Naive thymus-derived CD4-positive, alpha-beta T cell (primary cell): ENCODE results near the gene DAB2IP. TPM values are rescaled to one million over a fixed set of nuclear protein-coding genes. Genes with fewer than 3 reads are reported as not detected.

Experiments
- ATAC-seq: fragments of 150-1000 bp; cut with Tn5 transposase; 2 replicates; pipeline ENCODE4 v1.10.0; 2021; ENCODE audit warnings: mild to moderate bottlenecking, moderate library complexity
- CTCF ChIA-PET: fragments of 350-600 bp; sonication (Branson Sonifier 250); formaldehyde crosslinking; loops from one replicate; lab custom pipeline; 2021; ENCODE audit warnings: antibody characterized with exemption; lab: Charles Lee
- POLR2A ChIA-PET: fragments of 350-600 bp; sonication (Branson Sonifier 250); formaldehyde crosslinking; loops from one replicate; lab custom pipeline; 2021; ENCODE audit warnings: antibody characterized with exemption, inconsistent platforms; lab: Charles Lee
- DNase-seq, 9 donors: peaks; one replicate each; pipeline versions ENCODE4 v3.0.0 to v3.0.0-alpha.2; 2020 to 2022; ENCODE audit warnings: mixed read lengths in 1 of 9
- H3K27ac ChIP-seq: one replicate; pipeline ENCODE4 v1.7.0; 2013; ENCODE audit warnings: mild to moderate bottlenecking, low read depth, low read length, moderate library complexity
- H3K27me3 ChIP-seq, 2 donors: one replicate each; pipeline ENCODE4 v1.7.0; 2013; ENCODE audit warnings: low read length in 2 of 2, mild to moderate bottlenecking in 2 of 2, moderate library complexity in 2 of 2; ENCODE audit not compliant: control insufficient read depth in 2 of 2, insufficient read depth in 2 of 2
- H3K36me3 ChIP-seq, 3 experiments: 1 replicate in 2 of 3; 2 replicates in 1 of 3; pipeline ENCODE4 v1.7.0; 2013; ENCODE audit warnings: low read length in 3 of 3, mild to moderate bottlenecking in 3 of 3, moderate library complexity in 1 of 3; ENCODE audit not compliant: insufficient read depth in 3 of 3, control insufficient read depth in 2 of 3
- H3K4me1 ChIP-seq, 2 donors: one replicate each; pipeline ENCODE4 v1.7.0; 2013; ENCODE audit warnings: low read length in 2 of 2, mild to moderate bottlenecking in 2 of 2, moderate library complexity in 1 of 2; ENCODE audit not compliant: control insufficient read depth in 2 of 2, insufficient read depth in 2 of 2
- H3K4me3 ChIP-seq: 2 replicates; pipeline ENCODE4 v1.7.0; 2013; ENCODE audit warnings: mild to moderate bottlenecking, low read length
- H3K9me3 ChIP-seq, 3 experiments: 1 replicate in 2 of 3; 2 replicates in 1 of 3; pipeline ENCODE4 v1.7.0; 2013; ENCODE audit warnings: low read length in 3 of 3; ENCODE audit not compliant: control insufficient read depth in 2 of 3
- H3K27ac Mint-ChIP-seq, 9 donors: one replicate each; pipeline ENCODE4 v1.8.0; 2020 to 2022; ENCODE audit warnings: mixed read lengths in 9 of 9, mild to moderate bottlenecking in 8 of 9, moderate library complexity in 5 of 9, inconsistent platforms in 2 of 9
- H3K27me3 Mint-ChIP-seq, 5 donors: one replicate each; pipeline ENCODE4 v1.8.0; 2021 to 2022; ENCODE audit warnings: mixed read lengths in 5 of 5, mild to moderate bottlenecking in 1 of 5
- H3K36me3 Mint-ChIP-seq, 5 donors: one replicate each; pipeline ENCODE4 v1.8.0; 2020 to 2022; ENCODE audit warnings: mixed read lengths in 5 of 5, mild to moderate bottlenecking in 3 of 5, inconsistent platforms in 1 of 5
- H3K4me1 Mint-ChIP-seq, 7 donors: one replicate each; pipeline ENCODE4 v1.8.0; 2020 to 2022; ENCODE audit warnings: mixed read lengths in 7 of 7, mild to moderate bottlenecking in 3 of 7, inconsistent platforms in 1 of 7
- H3K4me3 Mint-ChIP-seq, 10 donors: one replicate each; pipeline ENCODE4 v1.8.0; 2020 to 2022; ENCODE audit warnings: mild to moderate bottlenecking in 10 of 10, mixed read lengths in 10 of 10, moderate library complexity in 6 of 10, inconsistent platforms in 2 of 10
- H3K9me3 Mint-ChIP-seq, 11 donors: one replicate each; pipeline ENCODE4 v1.8.0; 2020 to 2022; ENCODE audit warnings: mixed read lengths in 11 of 11, mild to moderate bottlenecking in 4 of 11, inconsistent platforms in 1 of 11, moderate library complexity in 1 of 11
- intact Hi-C, 2 donors: fragments of 100-400 bp; cut with micrococcal nuclease; formaldehyde crosslinking; loops; one replicate each; pipeline ENCODE4 v1.15.1; 2023
- polyA plus RNA-seq, 2 donors: library from polyadenylated mRNA; unstranded; fragments of 300-500 nt; fragmentation: Illumina TruSeq; gene quantifications; one replicate each; pipeline ENCODE4 v1.2.3, GENCODE V29; 2021
- total RNA-seq, 6 experiments: library from RNA in 5 of 6; stranded (reverse) in 5 of 6; gene quantifications; 1 replicate in 5 of 6; 2 replicates in 1 of 6; pipeline ENCODE4 v1.2.3 and lab custom pipeline; 2021 to 2026

The DAB2IP gene
- total and polyA plus RNA-seq, 7 experiments from 2014 or later, result 0.15 TPM; not detected in 6

- no peak for ATAC-seq
- CTCF ChIA-PET, result no interaction called here
- no peak overlapping the region for H3K4me3 ChIP-seq
Observed at GRCh38 chr9:121752929-121753328, 101.5 kb downstream of the DAB2IP start.

GRCh38 chr9:121753802-121754654 is 102.6 kb downstream of the DAB2IP start:
- no peak for DNase-seq
- no peaks in the 10 kb centered on the region for H3K9me3 ChIP-seq
- no peaks in the 10 kb centered on the region for H3K36me3 ChIP-seq
- Mint-ChIP-seq H3K9me3 (no peaks in the 10 kb centered on the region), H3K27ac (no peak overlapping the region), H3K27me3 (no peaks in the 10 kb centered on the region), H3K4me1 (no peaks in the 10 kb centered on the region), H3K36me3 (no peaks in the 10 kb centered on the region), H3K4me3 (no peak overlapping the region)
- intact Hi-C loops, result no loop called here
- no peak overlapping the region for H3K27ac ChIP-seq
- no peaks in the 10 kb centered on the region for H3K27me3 ChIP-seq
- no peak for ATAC-seq
- no peaks in the 10 kb centered on the region for H3K4me1 ChIP-seq
- ChIA-PET CTCF (no interaction called here), POLR2A (no interaction called here)
- H3K4me3 ChIP-seq, result no peak overlapping the region

More at GRCh38 chr9:121752929-121753328, 101.5 kb downstream of the DAB2IP start:
- peaks cover 0 to 9% (median 7%) of the 10 kb centered on the region in 7 donors for H3K4me1 Mint-ChIP-seq
- no peaks in the 10 kb centered on the region for H3K27me3 ChIP-seq
- peaks cover 0 to 5% of the 10 kb centered on the region in 2 donors for H3K4me1 ChIP-seq
- H3K36me3 ChIP-seq, result no peaks in the 10 kb centered on the region
- intact Hi-C loops, result no loop called here
- H3K27ac ChIP-seq, result no peak overlapping the region
- no peak overlapping the region for H3K4me3 Mint-ChIP-seq
- POLR2A ChIA-PET, result no interaction called here
- H3K9me3 ChIP-seq, result no peaks in the 10 kb centered on the region
- no peaks in the 10 kb centered on the region for H3K9me3 Mint-ChIP-seq
- H3K36me3 Mint-ChIP-seq, result no peaks in the 10 kb centered on the region
- no peaks in the 10 kb centered on the region for H3K27me3 Mint-ChIP-seq
- DNase-seq, result no peak
- H3K27ac Mint-ChIP-seq, result peak overlapping the region in 1 of 9 donors; percentile 62

GRCh38 chr9:121754655-121755436 is 103.4 kb downstream of the DAB2IP start:
- Histone ChIP-seq H3K9me3 (no peaks in the 10 kb centered on the region), H3K4me1 (no peaks in the 10 kb centered on the region), H3K4me3 (no peak overlapping the region), H3K27ac (no peak overlapping the region), H3K27me3 (no peaks in the 10 kb centered on the region), H3K36me3 (no peaks in the 10 kb centered on the region)
- ChIA-PET POLR2A (no interaction called here), CTCF (no interaction called here)
- Mint-ChIP-seq H3K9me3 (no peaks in the 10 kb centered on the region), H3K27ac (no peak overlapping the region), H3K4me3 (no peak overlapping the region), H3K27me3 (no peaks in the 10 kb centered on the region), H3K4me1 (no peaks in the 10 kb centered on the region), H3K36me3 (no peaks in the 10 kb centered on the region)
- DNase-seq (no peak), ATAC-seq (no peak)
- intact Hi-C loops, result no loop called here

GRCh38 chr9:121755581-121755980 is 104.1 kb downstream of the DAB2IP start:
- H3K27me3 ChIP-seq, result no peaks in the 10 kb centered on the region
- Mint-ChIP-seq H3K36me3 (no peaks in the 10 kb centered on the region), H3K27ac (no peak overlapping the region), H3K4me1 (no peaks in the 10 kb centered on the region), H3K27me3 (no peaks in the 10 kb centered on the region), H3K4me3 (no peak overlapping the region), H3K9me3 (no peaks in the 10 kb centered on the region)
- H3K27ac ChIP-seq, result no peak overlapping the region
- ATAC-seq, result no peak
- no peaks in the 10 kb centered on the region for H3K4me1 ChIP-seq
- no peak for DNase-seq
- no peaks in the 10 kb centered on the region for H3K36me3 ChIP-seq
- CTCF ChIA-PET, result no interaction called here
- intact Hi-C loops, result no loop called here
- H3K9me3 ChIP-seq, result no peaks in the 10 kb centered on the region
- no peak overlapping the region for H3K4me3 ChIP-seq
- POLR2A ChIA-PET, result no interaction called here

- Mint-ChIP-seq H3K4me3 (no peak overlapping the region), H3K4me1 (no peaks in the 10 kb centered on the region), H3K27me3 (no peaks in the 10 kb centered on the region), H3K9me3 (no peaks in the 10 kb centered on the region), H3K27ac (peak overlapping the region in 1 of 9 donors; percentile 2), H3K36me3 (no peaks in the 10 kb centered on the region)
- no peak overlapping the region for H3K27ac ChIP-seq
- H3K4me1 ChIP-seq, result no peaks in the 10 kb centered on the region
- intact Hi-C loops, result no loop called here
- H3K9me3 ChIP-seq, result no peaks in the 10 kb centered on the region
- H3K36me3 ChIP-seq, result no peaks in the 10 kb centered on the region
- POLR2A ChIA-PET, result no interaction called here
- ATAC-seq (no peak), DNase-seq (no peak)
- no peak overlapping the region for H3K4me3 ChIP-seq
- H3K27me3 ChIP-seq, result no peaks in the 10 kb centered on the region
- CTCF ChIA-PET, result no interaction called here
Observed at GRCh38 chr9:121756474-121757280, 105.2 kb downstream of the DAB2IP start.

GRCh38 chr9:121757281-121757585 is 105.8 kb downstream of the DAB2IP start:
- CTCF ChIA-PET, result no interaction called here
- no peak overlapping the region for H3K27ac ChIP-seq
- no peaks in the 10 kb centered on the region for H3K27me3 ChIP-seq
- H3K36me3 ChIP-seq, result no peaks in the 10 kb centered on the region
- H3K27me3 Mint-ChIP-seq, result no peaks in the 10 kb centered on the region
- ATAC-seq (no peak), DNase-seq (no peak)
- H3K4me1 Mint-ChIP-seq, result no peaks in the 10 kb centered on the region
- no peaks in the 10 kb centered on the region for H3K9me3 Mint-ChIP-seq
- no peaks in the 10 kb centered on the region for H3K9me3 ChIP-seq
- no peak overlapping the region for H3K4me3 Mint-ChIP-seq
- intact Hi-C loops, result no loop called here
- no peak overlapping the region for H3K4me3 ChIP-seq
- no peaks in the 10 kb centered on the region for H3K36me3 Mint-ChIP-seq
- no peak overlapping the region for H3K27ac Mint-ChIP-seq
- POLR2A ChIA-PET, result no interaction called here
- no peaks in the 10 kb centered on the region for H3K4me1 ChIP-seq
